Activated T-cell treated with anti-CD3 and anti-CD28 coated beads, Interleukin-2, amount 50 U/mL, for 1 hour (primary cell): ENCODE data around the gene PLA2G4B.

Experiments
- DNase-seq: peaks from one replicate; pipeline ENCODE4 v3.0.0-alpha.2; 2020

The PLA2G4B gene

GRCh38 chr15:41809121-41809520, 29.5 kb upstream of the PLA2G4B start:
- no peak for DNase-seq

GRCh38 chr15:41809526-41810220, 29.0 kb upstream of the PLA2G4B start:
- DNase-seq, result no peak

- DNase-seq, result no peak
Observed at GRCh38 chr15:41810651-41811431, 27.8 kb upstream of the PLA2G4B start.

- DNase-seq, result peak; percentile 77
Observed at GRCh38 chr15:41811432-41812195, 27.0 kb upstream of the PLA2G4B start.

- DNase-seq, result no peak
Observed at GRCh38 chr15:41812820-41813375, 25.7 kb upstream of the PLA2G4B start.

GRCh38 chr15:41813426-41813825, 25.2 kb upstream of the PLA2G4B start:
- DNase-seq, result no peak

- DNase-seq, result no peak
Observed at GRCh38 chr15:41814534-41814933, 24.1 kb upstream of the PLA2G4B start.

GRCh38 chr15:41816788-41817187, 21.9 kb upstream of the PLA2G4B start:
- no peak for DNase-seq

- DNase-seq, result no peak
Observed at GRCh38 chr15:41817327-41817726, 21.3 kb upstream of the PLA2G4B start.

GRCh38 chr15:41817781-41818180, 20.9 kb upstream of the PLA2G4B start:
- DNase-seq, result no peak

- DNase-seq, result no peak
Observed at GRCh38 chr15:41819455-41820050, 19.1 kb upstream of the PLA2G4B start.

GRCh38 chr15:41820791-41821423, 17.7 kb upstream of the PLA2G4B start:
- no peak for DNase-seq

- DNase-seq, result no peak
Observed at GRCh38 chr15:41821831-41822230, 16.8 kb upstream of the PLA2G4B start.

- no peak for DNase-seq
Observed at GRCh38 chr15:41822471-41822870, 16.2 kb upstream of the PLA2G4B start.

- no peak for DNase-seq
Observed at GRCh38 chr15:41822957-41823356, 15.7 kb upstream of the PLA2G4B start.

- no peak for DNase-seq
Observed at GRCh38 chr15:41823502-41823901, 15.1 kb upstream of the PLA2G4B start.

- no peak for DNase-seq
Observed at GRCh38 chr15:41824062-41824745, 14.4 kb upstream of the PLA2G4B start.

GRCh38 chr15:41825145-41825544, 13.5 kb upstream of the PLA2G4B start:
- no peak for DNase-seq

- DNase-seq, result no peak
Observed at GRCh38 chr15:41825572-41826535, 12.8 kb upstream of the PLA2G4B start.

GRCh38 chr15:41827290-41827879, 11.3 kb upstream of the PLA2G4B start:
- no peak for DNase-seq
